HG03558 (cell line): ENCODE measurements around the gene ZWILCH.

ENCODE experiments used
- ATAC-seq: cut with Tn5 transposase; IDR thresholded peaks from one replicate; pipeline ENCODE4 v1.9.1; 2021; ENCODE audit warnings: moderate number of reproducible peaks; ENCODE audit not compliant: unreplicated experiment; ENCODE audit errors: extremely low read depth

ZWILCH gene

DNA sequence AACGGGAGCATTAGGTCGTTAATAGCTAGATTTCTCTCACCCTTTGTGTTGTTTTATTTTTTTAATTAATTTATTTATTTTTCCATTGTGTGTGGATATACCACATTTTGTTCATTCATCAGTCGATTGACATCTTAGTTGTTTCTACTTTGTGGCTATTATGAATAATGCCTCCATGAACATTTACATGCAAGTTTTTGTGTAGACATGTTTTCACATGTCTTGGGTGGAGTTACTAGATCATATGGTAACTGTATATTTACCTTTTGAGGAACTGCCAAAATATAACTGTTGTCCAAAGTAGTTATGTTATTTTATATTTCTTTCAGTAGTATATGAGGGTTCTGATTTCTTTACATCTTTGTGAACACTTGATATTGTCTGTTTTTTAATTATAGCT is 18.8 kb downstream of the ZWILCH start:
- ATAC-seq: no peak

DNA sequence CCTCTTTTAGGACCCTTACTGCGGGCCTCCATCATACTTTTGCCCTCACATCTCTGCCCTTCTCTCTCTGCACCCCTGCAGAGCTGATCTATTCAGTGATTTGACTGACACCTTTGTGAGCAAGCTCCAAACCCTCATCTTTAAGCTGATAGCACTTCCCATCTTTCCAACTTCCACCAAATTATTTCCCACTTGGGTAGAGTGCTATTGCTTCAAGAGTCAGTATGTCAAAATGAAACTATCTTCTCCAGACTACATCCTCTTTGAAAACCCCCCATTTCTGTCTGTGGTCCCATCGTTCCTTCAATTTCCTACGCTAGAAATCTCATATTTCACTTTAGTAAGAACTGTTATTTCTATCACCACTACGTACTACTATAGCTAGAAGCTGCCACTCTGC is 19.7 kb downstream of the ZWILCH start:
- no peak for ATAC-seq

DNA sequence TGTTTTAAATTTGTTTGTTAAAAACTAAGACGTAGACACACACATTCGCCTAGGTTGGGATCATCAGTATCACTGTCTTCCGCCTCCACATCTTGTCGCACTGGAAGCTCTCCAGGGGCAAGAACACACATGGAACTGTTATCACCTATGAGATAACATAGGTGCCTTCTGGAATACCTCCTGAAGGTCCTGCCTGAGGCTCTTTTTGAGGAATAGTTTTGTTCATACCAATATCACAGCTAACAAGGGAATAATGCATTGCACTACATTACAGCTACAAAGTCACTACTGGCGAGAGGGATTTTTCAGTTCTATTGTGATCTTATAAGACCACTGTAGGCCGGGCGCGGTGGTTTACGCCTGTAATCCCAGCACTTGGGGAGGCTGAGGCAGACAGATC is 29.9 kb downstream of the ZWILCH start:
- no peak for ATAC-seq

DNA sequence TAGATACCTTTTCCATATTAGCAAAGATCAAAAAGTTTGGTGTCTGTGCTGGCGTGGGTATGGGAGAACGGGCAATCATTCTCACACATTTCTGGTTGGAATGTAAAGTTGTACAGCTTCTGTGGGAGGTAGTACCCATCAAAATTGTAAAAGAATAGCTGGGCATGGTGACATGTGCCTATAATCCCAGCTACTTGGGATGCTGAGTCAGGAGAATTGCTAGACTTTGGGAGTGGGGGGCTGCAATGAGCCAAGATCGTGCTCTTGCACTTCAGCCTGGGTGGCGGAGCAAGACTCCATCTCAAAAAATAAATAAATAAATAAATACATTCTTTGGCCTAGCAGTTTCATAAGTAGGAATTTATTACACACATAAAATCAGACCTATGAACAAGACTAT is 37.8 kb downstream of the ZWILCH start:
- no peak for ATAC-seq

DNA sequence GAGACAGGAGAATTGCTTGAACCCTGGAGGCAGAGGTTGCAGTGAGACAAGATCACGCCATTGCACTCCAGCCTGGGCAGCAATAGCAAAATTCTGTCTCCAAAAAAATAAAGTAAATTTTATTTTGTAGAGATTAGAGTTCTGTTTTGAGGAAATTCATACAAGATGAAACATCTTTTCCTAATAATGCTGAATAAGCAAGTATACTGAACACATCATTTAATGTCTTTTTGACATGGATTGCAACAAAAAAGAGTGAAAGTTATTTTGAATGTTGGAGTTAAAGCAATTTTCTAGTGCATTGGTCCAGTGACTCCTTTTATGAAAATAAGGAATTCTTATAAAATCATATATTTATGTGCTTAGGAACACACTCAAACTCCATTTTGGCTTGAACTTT is 40.1 kb downstream of the ZWILCH start:
- no peak for ATAC-seq

DNA sequence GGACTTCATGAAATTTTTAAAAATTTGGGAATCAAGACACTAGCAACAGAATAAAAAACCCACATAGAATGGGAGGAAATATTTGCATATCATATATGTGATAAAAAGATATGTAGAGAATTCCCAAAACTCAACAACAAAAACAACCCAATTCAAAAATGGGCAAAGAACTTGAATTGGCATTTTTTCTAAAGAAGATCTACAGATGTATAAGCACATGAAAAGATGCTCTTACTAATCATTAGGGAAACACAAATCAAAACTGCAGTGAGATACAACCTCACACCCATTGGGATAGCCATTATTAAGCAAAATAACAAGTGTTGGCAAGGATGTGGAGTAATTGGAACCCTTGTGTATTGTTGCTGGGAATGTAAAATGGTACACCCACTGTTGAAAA is 50.6 kb downstream of the ZWILCH start:
- ATAC-seq: no peak

DNA sequence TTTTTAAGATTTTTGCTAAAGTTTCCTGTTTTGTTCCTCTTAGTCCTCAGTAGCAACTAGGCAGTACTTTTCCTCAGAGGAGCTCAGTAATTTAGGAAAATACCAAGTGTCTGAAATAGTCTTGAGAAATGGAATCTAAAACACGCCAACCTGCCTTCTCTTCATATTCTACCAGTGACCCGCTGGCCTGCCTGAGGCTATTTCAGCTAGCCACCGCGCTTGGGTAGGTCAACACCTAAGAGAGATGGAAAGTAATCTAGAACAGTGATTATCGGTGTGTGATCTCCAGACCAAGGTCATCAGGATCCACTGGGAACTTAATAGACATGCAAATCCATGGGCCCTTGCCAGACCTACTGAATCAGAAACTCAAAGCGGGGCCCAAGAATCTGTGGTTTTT is 53.1 kb downstream of the ZWILCH start:
- no peak for ATAC-seq

DNA sequence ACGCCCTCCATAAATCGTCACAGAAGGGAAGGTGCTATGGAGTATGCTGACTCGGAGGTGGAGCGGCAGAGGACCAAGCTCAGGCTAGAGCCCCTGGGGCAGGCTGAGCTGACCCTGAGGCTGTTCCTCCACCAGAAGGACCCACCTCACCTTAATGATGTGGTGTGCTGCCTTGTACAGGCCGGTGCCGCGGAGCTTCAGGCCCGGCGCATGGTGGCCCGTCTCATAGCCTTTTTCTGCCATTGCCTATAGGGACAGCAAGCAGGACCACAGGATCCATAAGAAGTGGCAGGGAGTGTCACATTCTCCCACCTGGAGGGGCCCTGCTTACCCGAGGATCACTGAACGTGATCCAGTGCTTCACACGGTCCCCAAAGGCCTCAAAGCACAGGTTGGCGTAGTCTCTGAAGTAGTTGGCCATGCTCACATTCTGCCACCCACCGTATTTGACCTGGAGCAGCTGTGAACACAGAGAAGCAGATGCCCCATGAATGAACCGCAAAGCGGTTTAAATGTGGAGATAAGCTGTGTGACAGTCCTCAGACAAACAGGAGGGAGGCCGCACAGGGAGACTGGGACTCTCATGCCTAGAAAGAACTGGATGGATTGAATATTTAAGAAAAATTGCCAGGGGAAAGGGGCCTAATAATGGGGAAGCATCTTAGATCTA is 55.9 kb downstream of the ZWILCH start:
- ATAC-seq: no peak

DNA sequence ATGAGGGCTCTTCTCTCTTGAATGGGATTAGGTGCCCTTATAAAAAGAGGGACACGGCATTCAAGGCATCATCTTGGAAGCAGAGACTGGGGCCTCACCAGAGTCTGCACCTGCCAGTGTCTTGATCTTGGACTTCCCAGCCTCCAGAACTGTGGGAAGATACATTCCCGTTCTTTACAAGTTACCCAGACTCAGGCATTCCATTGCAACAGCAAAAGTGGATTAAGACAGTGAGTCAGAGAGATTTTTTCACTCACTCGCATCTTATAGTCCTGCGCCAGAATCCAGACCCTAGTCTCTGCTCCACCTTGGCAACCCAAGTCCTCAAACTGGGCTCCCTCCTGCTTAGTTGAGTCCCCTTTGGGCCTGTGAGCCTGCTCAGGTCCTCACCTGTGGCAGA is 58.0 kb downstream of the ZWILCH start:
- no peak for ATAC-seq

DNA sequence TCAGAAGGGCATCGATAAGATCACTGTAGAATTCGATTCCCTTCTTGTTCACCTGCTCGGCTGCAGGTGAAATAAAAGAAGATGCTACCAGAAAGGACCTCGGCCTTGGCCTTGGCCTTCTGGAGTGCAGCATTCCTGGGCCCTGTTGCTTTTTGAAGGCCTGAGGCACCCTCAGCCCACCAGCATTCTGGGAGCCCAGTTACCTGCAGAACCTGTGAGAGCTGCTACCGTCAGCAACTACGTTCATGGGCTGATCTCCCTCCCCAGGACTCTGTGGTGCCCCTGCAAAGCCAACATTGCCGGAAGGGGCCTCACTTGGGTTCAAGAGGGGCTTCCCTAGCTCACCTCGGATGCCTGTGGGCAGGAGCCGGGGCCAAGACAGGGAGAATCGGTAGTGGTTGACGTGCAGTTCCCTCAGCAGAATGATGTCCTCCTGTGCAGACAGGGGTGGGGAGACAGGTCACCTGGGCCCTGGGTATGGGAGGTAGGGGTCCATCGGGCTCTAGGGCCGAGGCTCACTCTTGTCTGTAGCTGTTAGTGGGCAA is 58.5 kb downstream of the ZWILCH start:
- no peak for ATAC-seq

DNA sequence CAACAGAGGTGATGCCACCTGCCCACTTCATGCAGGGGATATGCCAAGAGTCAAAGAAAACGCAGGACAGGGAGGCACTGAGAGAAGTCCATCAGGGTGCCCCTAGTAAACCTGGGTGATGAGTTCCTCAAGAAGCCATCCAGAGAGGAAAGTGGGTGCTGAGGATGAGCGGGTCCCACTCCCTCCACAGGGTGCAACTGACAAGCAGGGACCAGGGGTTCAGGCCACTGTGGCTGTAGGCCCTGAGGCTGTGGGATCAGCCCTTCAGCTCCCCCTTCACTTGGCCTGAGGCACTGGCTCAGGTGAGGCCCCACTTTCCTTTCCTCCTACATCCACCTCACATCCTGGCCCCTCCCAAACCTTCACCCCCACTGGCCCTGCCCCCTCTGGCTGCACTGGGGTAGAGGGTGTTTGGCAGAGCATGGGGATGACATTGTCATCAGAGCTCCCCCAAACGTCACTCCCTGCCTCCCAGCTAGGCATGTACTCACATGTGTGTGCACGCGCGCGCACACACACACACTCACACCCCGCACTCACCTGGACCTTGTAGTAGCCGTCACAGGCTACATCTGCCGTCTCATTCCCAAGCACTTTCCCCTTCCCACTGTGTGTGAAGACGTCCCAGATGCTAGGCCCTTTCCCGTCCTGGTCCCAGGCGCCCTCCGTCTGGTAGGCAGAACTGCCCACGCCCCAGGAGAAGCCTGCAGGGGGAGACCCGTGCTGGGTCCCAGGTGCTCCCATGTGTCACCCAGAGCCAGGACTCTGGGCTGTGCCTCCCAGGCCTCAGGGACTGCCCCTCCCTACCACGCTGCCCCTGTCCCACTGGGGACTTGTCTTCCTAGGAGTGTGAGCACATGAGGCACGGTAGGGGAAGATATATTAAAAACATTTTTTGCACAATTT is 59.3 kb downstream of the ZWILCH start:
- no peak for ATAC-seq

DNA sequence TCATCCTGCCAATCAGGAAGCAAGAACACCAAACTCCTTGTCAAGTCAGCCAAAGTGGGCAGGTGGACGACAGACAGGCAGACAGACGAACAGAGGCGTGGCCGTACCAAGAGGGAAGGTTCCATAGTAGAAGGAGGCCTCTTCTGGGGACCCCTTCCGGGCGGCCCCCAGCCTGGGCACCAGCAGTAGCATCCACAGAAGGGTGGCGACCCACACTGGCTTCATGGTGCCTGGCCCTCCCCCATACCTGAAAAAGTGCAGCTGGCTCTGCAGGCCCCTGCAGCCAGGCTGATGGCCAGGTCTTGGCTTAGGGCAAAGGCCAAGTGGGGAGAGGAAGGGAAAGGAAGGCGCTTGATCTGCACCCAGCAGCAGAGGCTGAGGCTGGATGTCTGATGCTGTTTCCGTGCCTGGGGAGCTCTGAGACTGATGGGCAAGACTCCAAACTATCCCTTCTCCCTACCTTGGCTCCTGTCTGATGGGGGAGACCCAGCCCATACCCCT is 60.1 kb downstream of the ZWILCH start:
- ATAC-seq: no peak

DNA sequence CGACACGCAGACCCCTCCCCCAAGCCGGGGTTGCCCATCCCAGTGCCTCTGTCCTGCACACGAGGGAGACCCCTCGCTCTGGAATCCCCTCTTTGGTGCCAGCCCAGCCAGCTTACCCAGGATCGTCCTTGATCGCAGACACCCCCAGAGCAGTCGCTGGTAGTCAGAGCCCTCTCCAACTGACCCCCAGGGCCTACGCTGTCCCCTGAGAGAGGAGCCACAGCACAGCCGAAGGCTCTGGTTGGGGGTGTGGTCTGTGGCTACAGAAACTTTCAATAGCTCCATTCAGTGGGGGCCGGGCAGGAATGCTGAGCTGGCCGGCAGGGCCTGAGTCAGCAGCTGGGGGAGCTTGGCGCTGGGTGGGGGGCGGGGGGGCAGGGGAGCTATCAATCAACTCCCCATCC is 60.6 kb downstream of the ZWILCH start, which contains the start of gene LCTL:
Gene LCTL, minus strand, starts transcription at position 258 of the 404 bp plus-strand sequence. CDS start 633 bp downstream, outside the sequence.
- no peak for ATAC-seq

DNA sequence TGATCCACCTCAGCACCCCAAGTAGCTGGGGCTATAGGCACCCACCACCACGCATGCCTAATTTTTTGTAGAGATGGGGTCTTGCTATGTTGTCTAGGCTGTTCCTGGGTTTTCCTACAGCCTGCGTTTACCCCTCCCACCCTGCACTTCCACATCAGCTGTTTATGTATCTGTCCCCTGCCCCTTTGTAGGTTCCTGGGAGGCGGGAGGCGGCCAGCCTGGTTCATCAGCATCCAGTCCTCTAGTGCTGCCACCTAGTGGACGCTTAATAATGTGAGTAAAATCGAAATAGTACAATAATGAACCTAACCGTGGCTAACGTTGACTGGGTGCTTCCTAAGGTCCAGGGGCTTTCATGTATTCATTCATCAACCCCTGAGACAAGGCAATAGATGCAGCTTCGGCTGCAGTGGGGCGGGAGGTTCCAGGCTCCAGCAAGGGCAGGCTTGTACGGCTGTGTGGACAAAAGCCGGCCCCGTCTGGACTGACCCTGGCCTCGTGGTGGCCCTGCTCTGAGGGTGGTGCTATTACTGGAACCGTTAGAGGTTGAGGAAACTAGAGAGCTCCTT is 61.9 kb downstream of the ZWILCH start:
- no peak for ATAC-seq

DNA sequence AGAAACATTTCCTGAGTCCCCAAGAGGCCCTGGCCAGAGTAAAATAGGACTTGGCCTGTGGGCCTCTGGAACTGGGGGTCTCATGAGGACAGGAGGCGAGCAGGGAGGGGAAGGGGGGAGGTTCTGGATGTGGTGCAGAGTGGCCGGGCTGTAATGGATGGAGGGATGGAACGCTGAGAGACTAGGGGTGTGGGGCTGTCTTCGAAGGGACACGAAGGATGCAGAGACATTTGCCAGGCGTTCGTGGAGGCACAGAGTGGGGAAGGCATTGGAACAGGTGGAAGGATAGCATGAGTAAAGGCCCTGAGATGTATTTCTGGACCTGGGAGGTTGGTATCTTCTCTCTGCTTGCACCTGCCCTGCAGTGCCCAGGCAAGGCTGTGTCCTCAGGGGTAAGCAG is 62.8 kb downstream of the ZWILCH start:
- no peak for ATAC-seq

DNA sequence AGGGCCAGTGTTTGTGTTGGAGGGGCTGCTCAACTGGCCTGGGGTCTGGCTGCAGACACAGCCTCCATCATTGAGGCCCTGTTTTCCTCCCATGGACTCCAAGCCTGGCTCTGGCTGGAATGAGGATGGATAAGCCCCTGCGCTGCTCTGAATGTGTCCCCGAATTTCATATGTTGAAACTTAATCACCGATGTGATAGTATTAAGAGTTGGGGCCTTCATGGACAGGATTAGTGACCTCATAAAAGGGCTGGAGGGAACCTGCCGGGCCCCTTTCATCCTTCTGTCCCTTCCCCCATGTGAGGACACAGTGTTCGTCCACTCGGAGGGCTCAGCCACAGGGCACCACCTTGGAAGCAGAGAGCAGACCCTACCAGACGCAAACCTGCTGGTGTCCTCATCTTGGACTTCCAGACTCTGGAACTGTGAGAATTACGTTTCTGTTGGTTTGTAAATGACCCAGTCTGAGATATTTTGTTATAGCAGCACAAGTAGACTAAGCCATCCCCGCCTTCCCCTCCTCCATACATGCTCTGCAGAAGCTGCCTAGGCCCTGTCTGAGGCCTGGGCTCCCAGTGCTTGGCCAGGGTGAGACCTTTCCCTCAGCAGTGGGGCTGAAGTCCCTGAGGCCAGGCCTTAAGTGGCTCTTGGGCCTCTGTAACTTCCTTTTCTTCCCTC is 64.5 kb downstream of the ZWILCH start:
- ATAC-seq: no peak

DNA sequence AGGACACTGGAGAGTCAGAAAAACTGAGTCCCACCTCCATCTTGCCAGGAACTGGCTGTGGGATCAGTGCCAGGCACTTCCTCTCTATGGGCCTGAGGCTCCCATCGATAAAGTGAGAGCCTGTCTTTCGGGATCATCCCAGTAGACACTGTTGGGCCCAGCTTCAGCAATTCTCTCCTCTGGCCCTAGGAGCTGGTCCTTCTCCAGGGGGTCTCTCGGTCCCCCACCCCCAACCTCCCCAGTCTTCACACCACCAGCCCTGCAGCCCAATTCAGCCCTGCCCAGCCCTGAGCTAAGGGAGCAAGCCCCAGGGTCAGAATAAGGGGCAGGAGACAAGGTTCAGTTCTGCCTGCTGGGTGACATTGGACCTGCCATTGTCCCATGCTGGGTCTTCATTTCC is 65.2 kb downstream of the ZWILCH start:
- ATAC-seq: no peak

DNA sequence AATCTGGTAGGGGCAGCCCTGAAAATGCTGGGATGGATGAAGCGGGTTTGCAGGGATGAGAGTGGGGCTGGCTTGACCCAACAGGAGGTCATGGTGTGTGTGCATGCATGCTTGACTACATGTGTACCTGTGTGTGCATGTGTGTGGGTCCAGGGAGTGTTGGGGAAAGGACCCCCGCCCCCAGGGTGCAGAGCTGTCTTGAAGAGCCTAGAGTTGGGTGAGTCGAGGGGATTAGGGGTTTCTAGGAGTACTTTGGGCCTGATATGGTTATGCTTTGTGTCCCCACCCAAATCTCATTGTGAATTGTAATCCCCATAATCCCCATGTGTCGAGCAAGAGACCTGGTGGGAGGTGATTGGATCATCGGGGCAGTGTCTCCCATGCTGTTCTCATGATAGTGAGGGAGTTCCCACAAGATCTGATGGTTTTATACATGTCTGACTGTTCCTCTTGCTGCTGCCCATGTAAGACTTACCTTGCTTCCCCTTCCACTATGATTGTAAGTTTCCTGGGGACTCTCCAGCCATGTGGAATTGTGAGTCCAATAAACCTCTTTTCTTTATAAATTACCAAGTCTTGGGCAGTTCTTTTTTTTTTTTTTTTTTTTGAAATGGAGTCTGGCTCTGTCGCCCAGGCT is 65.8 kb downstream of the ZWILCH start:
- no peak for ATAC-seq

DNA sequence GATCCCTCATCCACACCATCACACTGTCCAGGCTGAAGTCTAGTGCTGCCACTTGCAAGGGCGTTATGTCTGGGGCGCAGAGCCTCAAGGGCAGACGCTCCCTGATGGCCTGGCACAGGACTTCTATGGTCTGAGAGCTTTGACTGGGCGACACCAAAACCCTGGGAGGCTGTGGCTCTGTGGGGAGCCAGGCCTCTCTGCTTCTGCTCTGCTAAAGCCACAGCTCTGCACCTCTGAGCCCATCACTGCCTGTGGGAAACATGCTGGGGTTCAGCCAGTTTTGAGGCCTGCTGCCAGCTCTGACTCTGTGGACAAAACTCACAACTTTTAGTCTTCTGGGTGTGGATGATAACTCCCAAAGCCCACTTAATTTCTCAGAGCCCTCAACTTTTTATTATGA is 67.0 kb downstream of the ZWILCH start:
- ATAC-seq: no peak

DNA sequence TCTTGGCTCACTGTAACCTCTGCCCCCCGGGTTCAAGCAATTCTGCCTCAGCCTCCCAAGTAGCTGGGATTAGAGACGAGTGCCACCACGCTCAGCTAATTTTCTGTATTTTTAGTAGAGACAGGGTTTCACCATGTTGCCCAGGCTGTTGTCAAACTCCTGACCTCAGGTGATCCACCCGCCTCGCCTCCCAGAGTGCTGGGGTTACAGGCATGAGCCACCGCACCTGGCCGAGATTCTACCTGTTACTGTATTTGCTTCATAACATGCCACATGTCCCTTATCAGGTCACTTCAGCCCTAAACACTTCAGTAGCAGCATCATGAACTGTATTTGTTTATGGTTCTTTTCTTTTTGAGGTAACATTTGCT is 68.2 kb downstream of the ZWILCH start:
- ATAC-seq: no peak
